B cell (primary cell): ENCODE results near the gene PILRB. TPM values are rescaled to one million over a fixed set of nuclear protein-coding genes. Genes with fewer than 3 reads are reported as not detected.

Experiments
- ATAC-seq: fragments of 200-7000 bp; cut with Tn5 transposase; one replicate; pipeline ENCODE4 v1.10.0; 2021; ENCODE audit warnings: low read depth, mild to moderate bottlenecking, moderate number of reproducible peaks, moderate library complexity
- CTCF ChIA-PET: fragments of 350-600 bp; sonication (Branson Sonifier 250); formaldehyde crosslinking; loops from one replicate; lab custom pipeline; 2021; ENCODE audit warnings: antibody characterized with exemption, inconsistent platforms; lab: Charles Lee
- POLR2A ChIA-PET: fragments of 350-600 bp; sonication (Branson Sonifier 250); formaldehyde crosslinking; loops from one replicate; lab custom pipeline; 2021; ENCODE audit warnings: antibody characterized with exemption; lab: Charles Lee
- DNase-seq: peaks from one replicate; pipeline ENCODE4 v3.0.0; 2013
- H2AFZ ChIP-seq: 2 replicates; pipeline ENCODE4 v1.6.1; 2012; ENCODE audit warnings: mild to moderate bottlenecking, low read depth, low read length; ENCODE audit not compliant: insufficient read depth, poor library complexity, severe bottlenecking
- H3K27ac ChIP-seq, 2 donors: 1 replicate in 1 of 2; 2 replicates in 1 of 2; pipeline ENCODE4 v1.5.1; 2012 to 2013; ENCODE audit warnings: low read length in 2 of 2, mild to moderate bottlenecking in 2 of 2, moderate library complexity in 1 of 2
- H3K27me3 ChIP-seq, 4 experiments: fragments of 200-600 bp in 1 of 4; sonication (generic) in 1 of 4; replicated peaks in 1 of 4; 1 replicate in 2 of 4; 2 replicates in 2 of 4; pipeline versions ENCODE4 v1.6.1 to v1.7.0; 2013 to 2016; ENCODE audit warnings: low read length in 3 of 4, mild to moderate bottlenecking in 2 of 4, mixed read lengths in 1 of 4, moderate library complexity in 1 of 4; ENCODE audit not compliant: insufficient read depth in 4 of 4, control insufficient read depth in 3 of 4; ENCODE audit errors: control extremely low read depth in 1 of 4
- H3K36me3 ChIP-seq, 2 experiments: replicated peaks in 1 of 2; 1 replicate in 1 of 2; 2 replicates in 1 of 2; pipeline versions ENCODE4 v1.6.1 to v1.7.1; 2013; ENCODE audit warnings: low read length in 1 of 2; ENCODE audit not compliant: insufficient read depth in 2 of 2, control insufficient read depth in 1 of 2; ENCODE audit errors: control extremely low read depth in 1 of 2, extremely low read depth in 1 of 2
- H3K4me1 ChIP-seq, 2 donors: fragments of 200-600 bp in 1 of 2; sonication (generic) in 1 of 2; 1 replicate in 1 of 2; 2 replicates in 1 of 2; pipeline versions ENCODE4 v1.5.1 to v1.6.1; 2013 to 2017; ENCODE audit warnings: low read length in 2 of 2; ENCODE audit not compliant: control insufficient read depth in 2 of 2, insufficient read depth in 2 of 2
- H3K4me2 ChIP-seq: replicated peaks from 2 replicates; pipeline ENCODE3; 2012; ENCODE audit warnings: mild to moderate bottlenecking, low read depth, low read length; ENCODE audit not compliant: poor library complexity, severe bottlenecking
- H3K4me3 ChIP-seq, 5 experiments: fragments of 200-600 bp in 1 of 5; sonication (generic) in 1 of 5; 1 replicate in 3 of 5; 2 replicates in 2 of 5; pipeline versions ENCODE4 v1.5.1 to v1.7.0; 2011 to 2016; ENCODE audit warnings: low read length in 4 of 5, mild to moderate bottlenecking in 4 of 5, low read depth in 2 of 5, control low read depth in 1 of 5, moderate library complexity in 1 of 5; ENCODE audit not compliant: insufficient read depth in 1 of 5; ENCODE audit errors: control extremely low read depth in 1 of 5, extremely low read depth in 1 of 5
- H3K79me2 ChIP-seq: fragments of 200-600 bp; sonication (generic); one replicate; pipeline ENCODE4 v1.6.0; 2016; ENCODE audit warnings: low read length; ENCODE audit not compliant: control insufficient read depth, insufficient read depth
- H3K9ac ChIP-seq: fragments of 200-600 bp; sonication (generic); 2 replicates; pipeline ENCODE4 v1.6.1; 2017; ENCODE audit warnings: mild to moderate bottlenecking, low read length, moderate library complexity
- H3K9me3 ChIP-seq, 3 donors: one replicate each; pipeline versions ENCODE4 v1.6.1 to v1.7.1; 2013; ENCODE audit warnings: low read length in 2 of 3; ENCODE audit not compliant: control insufficient read depth in 2 of 3, insufficient read depth in 1 of 3; ENCODE audit errors: control extremely low read depth in 1 of 3
- H4K20me1 ChIP-seq: 2 replicates; pipeline ENCODE4 v1.6.0; 2012; ENCODE audit warnings: mild to moderate bottlenecking, low read length; ENCODE audit not compliant: insufficient read depth, control insufficient read depth, poor library complexity, severe bottlenecking
- H3K27ac Mint-ChIP-seq: one replicate; pipeline ENCODE4 v1.8.0; 2021; ENCODE audit warnings: mixed read lengths
- H3K27me3 Mint-ChIP-seq: one replicate; pipeline ENCODE4 v1.8.0; 2021; ENCODE audit warnings: mixed read lengths
- H3K4me1 Mint-ChIP-seq: one replicate; pipeline ENCODE4 v1.8.0; 2021; ENCODE audit warnings: mixed read lengths
- H3K4me3 Mint-ChIP-seq: one replicate; pipeline ENCODE4 v1.8.0; 2021; ENCODE audit warnings: mixed read lengths
- H3K9me3 Mint-ChIP-seq: one replicate; pipeline ENCODE4 v1.8.0; 2022; ENCODE audit warnings: mixed read lengths; ENCODE audit not compliant: insufficient read depth
- CTCF ChIP-seq: fragments of 200-600 bp; IDR thresholded peaks from one replicate; pipeline ENCODE4 v1.8.0; 2022; ENCODE audit warnings: antibody characterized with exemption, mild to moderate bottlenecking
- EZH2 ChIP-seq: IDR thresholded peaks from 2 replicates; pipeline ENCODE4 v1.6.1; 2012; ENCODE audit warnings: borderline replicate concordance, low read depth, mild to moderate bottlenecking, moderate library complexity, low read length; ENCODE audit not compliant: insufficient read depth, poor library complexity, severe bottlenecking
- WGBS: methylation state at CpG from one replicate; pipeline ENCODE4 v1.1.5; 2013; ENCODE audit warnings: missing lambda C conversion rate; ENCODE audit not compliant: insufficient coverage; 5-methylcytosine and 5-hydroxymethylcytosine counted together
- intact Hi-C: fragments of 100-400 bp; cut with micrococcal nuclease; formaldehyde crosslinking; loops from one replicate; pipeline ENCODE4 v1.10.0; 2022
- polyA plus RNA-seq: library from polyadenylated mRNA; depleted of rRNA; stranded (reverse); fragments of >200 nt; gene quantifications from 2 replicates; pipeline ENCODE4 v1.2.3, GENCODE V29; 2012
- total RNA-seq, 2 donors: library from RNA; stranded (reverse); fragments of 120-200 nt in 1 of 2; gene quantifications; 1 replicate in 1 of 2; 2 replicates in 1 of 2; pipeline versions ENCODE4 v1.2.3 to v1.2.4, GENCODE V29; 2013 to 2022

Gene PILRB
- total and polyA plus RNA-seq, 2 donors (not counting 1 experiment from before 2014, with no cell fraction given): 162 to 391 TPM

DNA sequence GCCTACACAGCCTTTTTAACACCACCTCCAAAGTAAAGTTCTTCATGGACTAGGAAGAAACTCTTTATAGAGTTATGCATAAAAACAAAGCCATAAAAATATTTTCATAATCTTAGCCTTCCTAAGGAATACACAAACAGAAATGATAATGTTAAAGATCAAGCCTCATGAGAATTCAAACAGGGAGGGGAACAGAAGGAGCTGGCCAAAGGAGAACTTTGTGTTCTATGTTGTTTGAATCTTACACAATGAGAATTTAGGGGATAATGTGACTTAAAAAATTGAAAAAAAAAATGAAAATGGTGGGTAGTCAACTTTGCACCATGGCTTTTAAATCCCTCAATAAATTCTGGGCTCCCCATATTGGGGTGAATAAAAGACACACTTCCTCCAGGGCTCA, 9.1 kb upstream of the PILRB start:
- Histone ChIP-seq H3K79me2 (peaks cover 57% of the 10 kb centered on the region), H4K20me1 (no peaks in the 10 kb centered on the region), H3K4me3 (no peak overlapping the region), H3K9ac (no peak overlapping the region), H3K9me3 (no peaks in the 10 kb centered on the region), H3K36me3 (peaks cover 9 to 65% of the 10 kb centered on the region in 2 experiments), H3K27ac (no peak overlapping the region), H3K4me2 (no peak overlapping the region), H2AFZ (no peak overlapping the region), H3K27me3 (no peaks in the 10 kb centered on the region), H3K4me1 (peaks cover 10 to 33% of the 10 kb centered on the region in 2 donors)
- no peak overlapping the region for H3K4me3 Mint-ChIP-seq
- no peaks in the 10 kb centered on the region for H3K9me3 Mint-ChIP-seq
- POLR2A ChIA-PET: no interaction called here
- no peak overlapping the region for H3K27ac Mint-ChIP-seq
- CTCF ChIA-PET: interaction anchor here (5.0 kb wide), 1 partner anchor 215 kb away, joined by 66 read pairs; no protein-coding TSS in a partner anchor
- DNase-seq (no peak), ATAC-seq (no peak)
- peaks cover 20% of the 10 kb centered on the region for H3K4me1 Mint-ChIP-seq
- no peak for TF ChIP-seq CTCF
- no peak for TF ChIP-seq EZH2
- no peaks in the 10 kb centered on the region for H3K27me3 Mint-ChIP-seq
- intact Hi-C loops: loop anchor here (10.0 kb wide), 1 partner anchor 74 kb away; no protein-coding TSS in a partner anchor

DNA sequence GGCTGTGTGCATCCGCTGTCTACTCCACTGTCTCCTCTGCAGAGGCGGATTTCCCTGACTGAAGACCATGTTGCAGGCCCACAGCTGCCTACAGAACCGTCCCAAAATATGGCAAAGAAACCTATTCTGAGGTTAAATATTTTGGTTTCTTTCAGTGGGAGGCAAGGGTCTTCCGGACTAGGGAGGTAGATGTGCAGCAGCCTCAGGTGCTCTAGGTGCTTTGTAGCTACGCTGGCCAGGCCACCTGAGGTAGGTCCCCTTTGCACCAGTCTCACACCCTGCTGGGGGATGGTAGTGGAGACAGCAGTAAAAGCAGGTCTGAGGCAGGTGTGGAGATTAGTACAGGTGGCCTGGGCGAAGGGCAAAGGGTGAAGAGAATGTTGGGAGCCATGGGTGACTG, 8.2 kb upstream of the PILRB start:
- Mint-ChIP-seq H3K27me3 (no peaks in the 10 kb centered on the region), H3K9me3 (no peaks in the 10 kb centered on the region), H3K4me1 (peaks cover 12% of the 10 kb centered on the region), H3K4me3 (no peak overlapping the region), H3K27ac (no peak overlapping the region)
- CTCF ChIA-PET: no interaction called here
- no peaks in the 10 kb centered on the region for H3K27me3 ChIP-seq
- no peak for ATAC-seq
- H3K9ac ChIP-seq: no peak overlapping the region
- H3K9me3 ChIP-seq: no peaks in the 10 kb centered on the region
- peaks cover 57% of the 10 kb centered on the region for H3K79me2 ChIP-seq
- no peaks in the 10 kb centered on the region for H4K20me1 ChIP-seq
- H2AFZ ChIP-seq: no peak overlapping the region
- no peak overlapping the region for H3K4me3 ChIP-seq
- no peak for TF ChIP-seq EZH2
- no peak for TF ChIP-seq CTCF
- peaks cover 9 to 73% of the 10 kb centered on the region in 2 experiments for H3K36me3 ChIP-seq
- peaks cover under 1 to 24% of the 10 kb centered on the region in 2 donors for H3K4me1 ChIP-seq
- POLR2A ChIA-PET: no interaction called here
- 100% methylated on average over 6 of the region's 6 CpGs for WGBS
- no peak for DNase-seq
- no peak overlapping the region for H3K27ac ChIP-seq
- H3K4me2 ChIP-seq: no peak overlapping the region
- intact Hi-C loops: loop anchor here (10.0 kb wide), 1 partner anchor 75 kb away; no protein-coding TSS in a partner anchor
